ENCODE measurements around the gene FKBP6.
"Not testable (repeated sequence)": the region's sequence is repeated elsewhere in the genome, so short reads cannot be mapped to it uniquely, and the experiment has no call there.

Gene FKBP6

GRCh38 chr7:73358590-73359275, 30.8 kb downstream of the FKBP6 start:
- DNase-seq (ENCODE audit: low read depth in 2 of 2) = no peak

- no peak for DNase-seq (ENCODE audit: low read depth in 2 of 2)
Measured at GRCh38 chr7:73359306-73359705, 31.3 kb downstream of the FKBP6 start.

GRCh38 chr7:73359746-73360375, 31.9 kb downstream of the FKBP6 start:
- no peak for DNase-seq (ENCODE audit: low read depth in 2 of 2)

- not testable (repeated sequence) for DNase-seq (ENCODE audit: low read depth in 2 of 2)
Measured at GRCh38 chr7:73360590-73360989, 32.6 kb downstream of the FKBP6 start.

- DNase-seq (ENCODE audit: low read depth in 2 of 2) = no peak
Measured at GRCh38 chr7:73363225-73364005, 35.5 kb downstream of the FKBP6 start.

- DNase-seq (ENCODE audit: low read depth in 2 of 2) = no peak
Measured at GRCh38 chr7:73364006-73364728, 36.2 kb downstream of the FKBP6 start.

GRCh38 chr7:73366127-73366526, 38.2 kb downstream of the FKBP6 start:
- no peak for DNase-seq (ENCODE audit: low read depth in 2 of 2)

- DNase-seq (ENCODE audit: low read depth in 2 of 2) = no peak
Measured at GRCh38 chr7:73366990-73367389, 39.0 kb downstream of the FKBP6 start.

- DNase-seq (ENCODE audit: low read depth in 2 of 2) = no peak
Measured at GRCh38 chr7:73369009-73369408, 41.0 kb downstream of the FKBP6 start.

GRCh38 chr7:73369622-73370021, 41.7 kb downstream of the FKBP6 start:
- no peak for DNase-seq (ENCODE audit: low read depth in 2 of 2)

GRCh38 chr7:73373741-73374140, 45.8 kb downstream of the FKBP6 start:
- no peak for DNase-seq (ENCODE audit: low read depth in 2 of 2)

GRCh38 chr7:73376262-73376661, 48.3 kb downstream of the FKBP6 start:
- not testable (repeated sequence) for DNase-seq (ENCODE audit: low read depth in 2 of 2)

- no peak for DNase-seq (ENCODE audit: low read depth in 2 of 2)
Measured at GRCh38 chr7:73376671-73377412, 48.9 kb downstream of the FKBP6 start.

GRCh38 chr7:73377413-73378200, 49.6 kb downstream of the FKBP6 start:
- not testable (repeated sequence) for DNase-seq (ENCODE audit: low read depth in 2 of 2)

GRCh38 chr7:73382934-73383503, 55.1 kb downstream of the FKBP6 start:
- DNase-seq (ENCODE audit: low read depth in 2 of 2) = no peak

- no peak for DNase-seq (ENCODE audit: low read depth in 2 of 2)
Measured at GRCh38 chr7:73387221-73387828, 59.4 kb downstream of the FKBP6 start.

GRCh38 chr7:73387908-73388414, 60.0 kb downstream of the FKBP6 start:
- no peak for DNase-seq (ENCODE audit: low read depth in 2 of 2)

- DNase-seq (ENCODE audit: low read depth in 2 of 2) = no peak
Measured at GRCh38 chr7:73391396-73391795, 63.4 kb downstream of the FKBP6 start.

GRCh38 chr7:73394422-73394821, 66.5 kb downstream of the FKBP6 start:
- DNase-seq (ENCODE audit: low read depth in 2 of 2) = no peak

Data from stimulated activated CD8-positive, alpha-beta memory T cell treated with anti-CD3 and anti-CD28 coated beads, Interleukin-15, amount 100 ng/mL, for 4 hours (primary cell).